Fibroblast of lung (primary cell): Measurements from ENCODE around the gene KMT2E. TPM values are rescaled to one million over a fixed set of nuclear protein-coding genes. Genes with fewer than 3 reads are reported as not detected.

Experiments
- DNase-seq, 2 donors: peaks; one replicate each; pipeline versions ENCODE4 v3.0.0 to v3.0.0-alpha.2; 2010; ENCODE audit warnings: low read depth in 2 of 2
- H2AFZ ChIP-seq: 2 replicates; pipeline ENCODE4 v1.5.1; 2012; ENCODE audit warnings: low read length, control low read depth, inconsistent platforms
- H3K27ac ChIP-seq: 2 replicates; pipeline ENCODE4 v1.5.1; 2011; ENCODE audit warnings: low read length, control low read depth; ENCODE audit not compliant: insufficient read depth
- H3K27me3 ChIP-seq: 2 replicates; pipeline ENCODE4 v1.5.1; 2011; ENCODE audit warnings: mild to moderate bottlenecking, low read length; ENCODE audit not compliant: control insufficient read depth, insufficient read depth
- H3K36me3 ChIP-seq: 2 replicates; pipeline ENCODE4 v1.5.1; 2011; ENCODE audit warnings: low read length; ENCODE audit not compliant: control insufficient read depth, insufficient read depth
- H3K4me1 ChIP-seq: 2 replicates; pipeline ENCODE4 v1.5.1; 2011; ENCODE audit warnings: low read length; ENCODE audit not compliant: control insufficient read depth, insufficient read depth; ENCODE audit errors: extremely low read depth
- H3K4me2 ChIP-seq: 2 replicates; pipeline ENCODE4 v1.5.1; 2011; ENCODE audit warnings: low read length, control low read depth; ENCODE audit not compliant: insufficient read depth; ENCODE audit errors: extremely low read depth
- H3K4me3 ChIP-seq, 4 experiments: fragments of 200-600 bp in 1 of 4; sonication (generic) in 1 of 4; replicated peaks in 1 of 4; 2 replicates each; pipeline ENCODE4 v1.5.1; 2011 to 2016; ENCODE audit warnings: low read length in 4 of 4, low read depth in 3 of 4, mild to moderate bottlenecking in 3 of 4, control low read depth in 2 of 4, inconsistent platforms in 1 of 4, mixed read lengths in 1 of 4; ENCODE audit not compliant: insufficient read depth in 1 of 4; ENCODE audit errors: control extremely low read depth in 1 of 4
- H3K79me2 ChIP-seq: 2 replicates; pipeline ENCODE4 v1.5.1; 2012; ENCODE audit warnings: mild to moderate bottlenecking, low read length, inconsistent platforms; ENCODE audit not compliant: control insufficient read depth, insufficient read depth
- H3K9ac ChIP-seq: 2 replicates; pipeline ENCODE4 v1.5.1; 2011; ENCODE audit warnings: mild to moderate bottlenecking, low read length, control low read depth; ENCODE audit not compliant: insufficient read depth
- H3K9me3 ChIP-seq: 2 replicates; pipeline ENCODE4 v1.5.1; 2012; ENCODE audit warnings: low read depth, low read length; ENCODE audit not compliant: control insufficient read depth, insufficient read depth
- H4K20me1 ChIP-seq: 2 replicates; pipeline ENCODE4 v1.5.1; 2011; ENCODE audit warnings: low read length; ENCODE audit not compliant: control insufficient read depth, insufficient read depth; ENCODE audit errors: extremely low read depth
- EZH2 ChIP-seq: IDR thresholded peaks from 2 replicates; pipeline ENCODE4 v1.5.1; 2012; ENCODE audit warnings: low read length, control low read depth, mild to moderate bottlenecking; ENCODE audit errors: missing control alignments
- polyA plus RNA-seq, 2 donors: library from polyadenylated mRNA; depleted of rRNA in 1 of 2; stranded (reverse) in 1 of 2; unstranded in 1 of 2; fragments of >200 nt; gene quantifications; 2 replicates each; pipeline ENCODE4 v1.2.1, GENCODE V29; 2011 to 2012; ENCODE audit warnings: missing spikeins in 1 of 2
- total RNA-seq: library from RNA; depleted of rRNA; stranded (reverse); fragments of >200 nt; gene quantifications from 2 replicates; pipeline ENCODE4 v1.2.1, GENCODE V29; 2014
- TF ChIP-seq, protein P1 (sequence below), 2 donors: IDR thresholded peaks in 1 of 2; conservative IDR thresholded peaks in 1 of 2; 1 replicate in 1 of 2; 2 replicates in 1 of 2; pipeline ENCODE4 v1.5.1; 2011 to 2012; ENCODE audit warnings: low read length in 2 of 2, control low read depth in 1 of 2, inconsistent platforms in 1 of 2, low read depth in 1 of 2, mild to moderate bottlenecking in 1 of 2

The KMT2E gene
- total and polyA plus RNA-seq, 2 donors (not counting 1 experiment from before 2014, with no cell fraction given), result 7.5 to 95.0 TPM

DNA sequence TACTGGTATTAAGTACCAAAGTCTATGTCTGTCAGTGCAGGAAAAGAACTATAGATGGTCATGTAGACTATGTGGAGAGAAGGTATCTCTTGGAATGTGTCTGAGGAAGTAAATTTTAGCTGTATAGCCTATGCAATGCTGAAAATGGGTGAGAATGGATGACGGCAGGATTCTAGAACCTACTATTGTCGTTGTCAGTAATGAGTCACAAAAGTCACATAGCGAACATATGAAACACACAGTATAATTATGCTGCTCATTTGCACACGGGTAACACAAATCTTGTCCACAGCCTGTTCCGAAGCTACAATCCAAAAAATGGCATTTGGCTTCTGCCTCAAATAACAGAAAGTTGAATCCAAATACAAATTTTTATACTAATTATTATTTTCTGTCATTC, 33.6 kb upstream of the KMT2E start:
- Histone ChIP-seq H3K4me3 (no peak overlapping the region), H4K20me1 (peaks cover 1% of the 10 kb centered on the region), H3K4me1 (peaks cover 49% of the 10 kb centered on the region), H3K27ac (peak overlapping the region; percentile 75), H3K36me3 (no peaks in the 10 kb centered on the region), H3K4me2 (no peak overlapping the region), H3K9me3 (no peaks in the 10 kb centered on the region), H3K9ac (no peak overlapping the region), H2AFZ (no peak overlapping the region), H3K79me2 (peaks cover 47% of the 10 kb centered on the region), H3K27me3 (no peaks in the 10 kb centered on the region)
- no peak for TF ChIP-seq EZH2
- TF ChIP-seq, protein P1, sequence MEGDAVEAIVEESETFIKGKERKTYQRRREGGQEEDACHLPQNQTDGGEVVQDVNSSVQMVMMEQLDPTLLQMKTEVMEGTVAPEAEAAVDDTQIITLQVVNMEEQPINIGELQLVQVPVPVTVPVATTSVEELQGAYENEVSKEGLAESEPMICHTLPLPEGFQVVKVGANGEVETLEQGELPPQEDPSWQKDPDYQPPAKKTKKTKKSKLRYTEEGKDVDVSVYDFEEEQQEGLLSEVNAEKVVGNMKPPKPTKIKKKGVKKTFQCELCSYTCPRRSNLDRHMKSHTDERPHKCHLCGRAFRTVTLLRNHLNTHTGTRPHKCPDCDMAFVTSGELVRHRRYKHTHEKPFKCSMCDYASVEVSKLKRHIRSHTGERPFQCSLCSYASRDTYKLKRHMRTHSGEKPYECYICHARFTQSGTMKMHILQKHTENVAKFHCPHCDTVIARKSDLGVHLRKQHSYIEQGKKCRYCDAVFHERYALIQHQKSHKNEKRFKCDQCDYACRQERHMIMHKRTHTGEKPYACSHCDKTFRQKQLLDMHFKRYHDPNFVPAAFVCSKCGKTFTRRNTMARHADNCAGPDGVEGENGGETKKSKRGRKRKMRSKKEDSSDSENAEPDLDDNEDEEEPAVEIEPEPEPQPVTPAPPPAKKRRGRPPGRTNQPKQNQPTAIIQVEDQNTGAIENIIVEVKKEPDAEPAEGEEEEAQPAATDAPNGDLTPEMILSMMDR (conservative IDR thresholded peaks at IDR 0.05 in 1 of 2, IDR thresholded peaks at IDR 0.05 in 1 of 2; ENCODE audit: low read depth in 1 of 2, low read length in 2 of 2), result no peak
- peak in 1 of 2 donors; percentile 67 for DNase-seq

- H3K79me2 ChIP-seq, result peaks cover 47% of the 10 kb centered on the region
- H3K27me3 ChIP-seq, result no peaks in the 10 kb centered on the region
These were observed 32.9 kb upstream of the KMT2E start for GRCh38 chr7:104980841-104981671.

DNA sequence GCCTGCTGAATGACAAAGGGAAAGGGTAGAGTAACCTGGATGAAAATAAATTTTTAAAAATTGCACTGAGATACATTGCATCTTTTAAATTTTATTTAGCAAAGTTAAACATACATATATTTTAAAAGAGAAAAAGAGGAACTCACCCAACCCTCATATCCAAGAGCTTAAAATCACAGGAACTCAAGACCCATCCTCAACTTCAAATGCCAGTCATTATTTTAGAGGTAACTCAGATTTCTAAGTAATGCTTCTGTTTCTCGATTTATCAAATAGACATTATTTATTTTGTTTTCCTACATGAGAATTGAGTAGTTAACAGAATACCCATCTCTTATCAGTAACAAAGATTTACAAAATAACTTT, 32.4 kb upstream of the KMT2E start:
- no peaks in the 10 kb centered on the region for H3K27me3 ChIP-seq
- peak overlapping the region; percentile 29 for H3K4me2 ChIP-seq
- H3K79me2 ChIP-seq, result peaks cover 47% of the 10 kb centered on the region
- H3K27ac ChIP-seq, result peak overlapping the region; percentile 75
- H3K36me3 ChIP-seq, result no peaks in the 10 kb centered on the region
- peaks cover 1% of the 10 kb centered on the region for H4K20me1 ChIP-seq
- H3K9ac ChIP-seq, result no peak overlapping the region
- no peak overlapping the region for H2AFZ ChIP-seq
- H3K4me3 ChIP-seq, result no peak overlapping the region
- no peak for DNase-seq
- no peak for TF ChIP-seq EZH2
- TF ChIP-seq, protein P1 (conservative IDR thresholded peaks at IDR 0.05 in 1 of 2, IDR thresholded peaks at IDR 0.05 in 1 of 2; ENCODE audit: low read depth in 1 of 2, low read length in 2 of 2), result no peak
- no peaks in the 10 kb centered on the region for H3K9me3 ChIP-seq
- H3K4me1 ChIP-seq, result peaks cover 53% of the 10 kb centered on the region

More at GRCh38 chr7:104980841-104981671, 32.9 kb upstream of the KMT2E start:
- H3K27ac ChIP-seq, result peak overlapping the region; percentile 75
- H3K9me3 ChIP-seq, result no peaks in the 10 kb centered on the region
- no peak overlapping the region for H3K4me3 ChIP-seq
- H3K9ac ChIP-seq, result no peak overlapping the region
- peaks cover 50% of the 10 kb centered on the region for H3K4me1 ChIP-seq
- H3K4me2 ChIP-seq, result peak overlapping the region; percentile 29
- DNase-seq, result peak in 1 of 2 donors; percentile 71
- TF ChIP-seq EZH2, result no peak
- TF ChIP-seq, protein P1 (conservative IDR thresholded peaks at IDR 0.05 in 1 of 2, IDR thresholded peaks at IDR 0.05 in 1 of 2; ENCODE audit: low read depth in 1 of 2, low read length in 2 of 2), result peak; percentile 42 to 63
- no peak overlapping the region for H2AFZ ChIP-seq
- H4K20me1 ChIP-seq, result peaks cover 1% of the 10 kb centered on the region
- no peaks in the 10 kb centered on the region for H3K36me3 ChIP-seq
